Spleen (tissue), 7 donors: Measurements from ENCODE around the gene TBL3.

Source experiments
- POLR2A ChIP-seq, 3 donors: fragments of 450-650 bp; IDR thresholded peaks; one replicate each; pipeline ENCODE4 v1.5.1; 2017; ENCODE audit warnings: antibody characterized with exemption in 3 of 3, mild to moderate bottlenecking in 1 of 3
- TF ChIP-seq, protein P1 (sequence below), 11 experiments: fragments of 200-600 bp in 7 of 11; fragments of 450-650 bp in 4 of 11; sonication (generic) in 4 of 11; IDR thresholded peaks in 8 of 11; conservative IDR thresholded peaks in 3 of 11; 1 replicate in 7 of 11; 2 replicates in 4 of 11; pipeline versions ENCODE4 v1.4.0 to v1.8.0; 2016 to 2021; ENCODE audit warnings: antibody characterized with exemption in 11 of 11, inconsistent platforms in 4 of 11, mild to moderate bottlenecking in 1 of 11
- donor health status: DM: no; HTN: no; CAD: no; lungs with moderate emphysema.
- donor health status: DM: no; HTN: no; CAD: no.
- donor health status: DM: no; HTN: no; CAD: no.

GRCh38 chr16:1959269-1960039, 12.4 kb upstream of the TBL3 start, which contains the start of gene NDUFB10:
- TF ChIP-seq, protein P1, sequence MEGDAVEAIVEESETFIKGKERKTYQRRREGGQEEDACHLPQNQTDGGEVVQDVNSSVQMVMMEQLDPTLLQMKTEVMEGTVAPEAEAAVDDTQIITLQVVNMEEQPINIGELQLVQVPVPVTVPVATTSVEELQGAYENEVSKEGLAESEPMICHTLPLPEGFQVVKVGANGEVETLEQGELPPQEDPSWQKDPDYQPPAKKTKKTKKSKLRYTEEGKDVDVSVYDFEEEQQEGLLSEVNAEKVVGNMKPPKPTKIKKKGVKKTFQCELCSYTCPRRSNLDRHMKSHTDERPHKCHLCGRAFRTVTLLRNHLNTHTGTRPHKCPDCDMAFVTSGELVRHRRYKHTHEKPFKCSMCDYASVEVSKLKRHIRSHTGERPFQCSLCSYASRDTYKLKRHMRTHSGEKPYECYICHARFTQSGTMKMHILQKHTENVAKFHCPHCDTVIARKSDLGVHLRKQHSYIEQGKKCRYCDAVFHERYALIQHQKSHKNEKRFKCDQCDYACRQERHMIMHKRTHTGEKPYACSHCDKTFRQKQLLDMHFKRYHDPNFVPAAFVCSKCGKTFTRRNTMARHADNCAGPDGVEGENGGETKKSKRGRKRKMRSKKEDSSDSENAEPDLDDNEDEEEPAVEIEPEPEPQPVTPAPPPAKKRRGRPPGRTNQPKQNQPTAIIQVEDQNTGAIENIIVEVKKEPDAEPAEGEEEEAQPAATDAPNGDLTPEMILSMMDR (IDR thresholded peaks at IDR 0.05 in 8 of 11, conservative IDR thresholded peaks at IDR 0.05 in 3 of 11), result peak; percentile 36 to 92 (median 80)
- peak; percentile 71 to 92 (median 71) for TF ChIP-seq POLR2A (IDR thresholded peaks at IDR 0.05)
